Measurements from ENCODE around the gene MXD1. TPM values are rescaled to one million over a fixed set of nuclear protein-coding genes. Genes with fewer than 3 reads are reported as not detected.

Gene MXD1
- total RNA-seq, 4 donors from 2014 or later = 7.7 to 21.2 (median 11.5) TPM

GRCh38 chr2:69944756-69945155 lies 29.8 kb downstream of the MXD1 start:
- no peak overlapping the region for H3K27ac ChIP-seq (replicated peaks in 1 of 4)
- DNase-seq (ENCODE audit: extremely low spot score) = no peak
- peaks cover 0 to 9% (median 7%) of the 10 kb centered on the region in 4 donors for H3K4me1 ChIP-seq
- peaks cover 14 to 44% (median 31%) of the 10 kb centered on the region in 4 donors for H3K36me3 ChIP-seq
- 96% methylated on average over 7 of the region's 7 CpGs for WGBS
- no peak overlapping the region for H3K4me3 ChIP-seq
- no peaks in the 10 kb centered on the region for H3K9me3 ChIP-seq
- H3K27me3 ChIP-seq = peaks cover 0 to 8% (median 0%) of the 10 kb centered on the region in 4 donors
- TF ChIP-seq EP300 (IDR thresholded peaks at IDR 0.05) = no peak
- TF ChIP-seq, protein P1, sequence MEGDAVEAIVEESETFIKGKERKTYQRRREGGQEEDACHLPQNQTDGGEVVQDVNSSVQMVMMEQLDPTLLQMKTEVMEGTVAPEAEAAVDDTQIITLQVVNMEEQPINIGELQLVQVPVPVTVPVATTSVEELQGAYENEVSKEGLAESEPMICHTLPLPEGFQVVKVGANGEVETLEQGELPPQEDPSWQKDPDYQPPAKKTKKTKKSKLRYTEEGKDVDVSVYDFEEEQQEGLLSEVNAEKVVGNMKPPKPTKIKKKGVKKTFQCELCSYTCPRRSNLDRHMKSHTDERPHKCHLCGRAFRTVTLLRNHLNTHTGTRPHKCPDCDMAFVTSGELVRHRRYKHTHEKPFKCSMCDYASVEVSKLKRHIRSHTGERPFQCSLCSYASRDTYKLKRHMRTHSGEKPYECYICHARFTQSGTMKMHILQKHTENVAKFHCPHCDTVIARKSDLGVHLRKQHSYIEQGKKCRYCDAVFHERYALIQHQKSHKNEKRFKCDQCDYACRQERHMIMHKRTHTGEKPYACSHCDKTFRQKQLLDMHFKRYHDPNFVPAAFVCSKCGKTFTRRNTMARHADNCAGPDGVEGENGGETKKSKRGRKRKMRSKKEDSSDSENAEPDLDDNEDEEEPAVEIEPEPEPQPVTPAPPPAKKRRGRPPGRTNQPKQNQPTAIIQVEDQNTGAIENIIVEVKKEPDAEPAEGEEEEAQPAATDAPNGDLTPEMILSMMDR (IDR thresholded peaks at IDR 0.05) = no peak
- no peak for TF ChIP-seq POLR2A (IDR thresholded peaks at IDR 0.05; ENCODE audit: low read depth)
- no peak for TF ChIP-seq POLR2AphosphoS5 (IDR thresholded peaks at IDR 0.05)
- intact Hi-C loops (cut with DNase I) = no loop called here

GRCh38 chr2:69945441-69945840 lies 30.5 kb downstream of the MXD1 start:
- TF ChIP-seq EP300 (IDR thresholded peaks at IDR 0.05) (no peak), POLR2A (IDR thresholded peaks at IDR 0.05; ENCODE audit: low read depth) (no peak), POLR2AphosphoS5 (IDR thresholded peaks at IDR 0.05) (no peak)
- TF ChIP-seq, protein P1 (IDR thresholded peaks at IDR 0.05) = no peak
- Histone ChIP-seq H3K4me3 (no peak overlapping the region), H3K36me3 (peaks cover 9 to 37% (median 26%) of the 10 kb centered on the region in 4 donors), H3K27me3 (peaks cover 0 to 8% (median 0%) of the 10 kb centered on the region in 4 donors), H3K4me1 (peaks cover 0 to 9% (median 7%) of the 10 kb centered on the region in 4 donors), H3K27ac (replicated peaks in 1 of 4) (no peak overlapping the region), H3K9me3 (no peaks in the 10 kb centered on the region)
- intact Hi-C loops (cut with DNase I) = no loop called here
- DNase-seq (ENCODE audit: extremely low spot score) = no peak
- WGBS = 90% methylated on average over 8 of the region's 8 CpGs

GRCh38 chr2:69945941-69946340 lies 31.0 kb downstream of the MXD1 start:
- Histone ChIP-seq H3K36me3 (peaks cover 9 to 32% (median 22%) of the 10 kb centered on the region in 4 donors), H3K4me1 (peaks cover 0 to 9% (median 7%) of the 10 kb centered on the region in 4 donors), H3K27me3 (peaks cover 0 to 8% (median 0%) of the 10 kb centered on the region in 4 donors), H3K9me3 (no peaks in the 10 kb centered on the region), H3K27ac (replicated peaks in 1 of 4) (no peak overlapping the region), H3K4me3 (no peak overlapping the region)
- WGBS = 92% methylated on average over 8 of the region's 8 CpGs
- DNase-seq (ENCODE audit: extremely low spot score) = no peak
- no peak for TF ChIP-seq EP300 (IDR thresholded peaks at IDR 0.05)
- TF ChIP-seq, protein P1 (IDR thresholded peaks at IDR 0.05) = no peak
- no peak for TF ChIP-seq POLR2A (IDR thresholded peaks at IDR 0.05; ENCODE audit: low read depth)
- no peak for TF ChIP-seq POLR2AphosphoS5 (IDR thresholded peaks at IDR 0.05)
- intact Hi-C loops (cut with DNase I) = no loop called here

DNA sequence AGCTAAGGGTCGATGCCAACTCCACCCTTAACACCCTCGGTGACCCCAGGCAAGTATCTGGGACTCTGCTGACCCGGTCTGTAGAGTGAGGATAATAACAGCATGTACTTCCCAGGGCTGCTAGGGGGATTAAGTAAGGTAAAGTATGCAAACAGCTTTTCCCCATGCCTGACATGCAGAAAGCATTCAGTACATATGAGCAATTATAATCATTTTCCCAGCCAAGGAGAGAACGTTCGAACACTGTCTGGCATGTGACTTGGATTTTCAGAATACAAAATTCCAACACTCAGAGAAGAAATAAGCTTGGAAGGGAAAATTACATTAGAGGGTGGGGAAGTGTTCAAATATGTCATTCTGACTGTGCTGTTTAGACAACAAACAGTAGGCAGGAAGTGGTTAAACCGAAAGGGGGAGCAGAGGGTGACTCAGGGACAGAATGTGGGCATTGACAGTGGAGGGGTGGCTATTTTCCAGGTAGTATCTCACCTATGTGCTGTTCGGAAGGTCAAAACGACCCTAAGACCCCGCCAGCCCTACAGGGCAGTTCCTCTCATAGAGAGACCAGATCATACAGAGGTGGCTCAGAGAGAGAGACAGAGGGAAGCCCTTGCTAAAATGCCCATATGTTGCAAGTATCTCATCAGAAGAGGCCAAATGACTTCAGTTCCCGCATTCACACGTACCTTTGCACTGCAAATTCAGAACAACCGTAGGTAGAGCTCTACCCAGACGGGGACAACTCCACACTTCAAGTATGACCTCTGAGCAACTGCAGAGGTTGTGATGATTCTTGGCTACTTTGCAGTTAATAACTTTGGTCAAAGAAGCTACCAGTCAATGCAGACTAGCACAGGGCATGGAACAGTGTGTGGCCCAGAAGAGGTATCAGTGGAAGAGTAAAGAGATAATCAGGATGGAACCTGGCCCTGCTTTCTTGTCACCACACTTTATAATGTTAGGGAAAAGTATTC lies 31.7 kb downstream of the MXD1 start:
- H3K36me3 ChIP-seq = peaks cover 9 to 25% (median 19%) of the 10 kb centered on the region in 4 donors
- intact Hi-C loops (cut with DNase I) = no loop called here
- H3K9me3 ChIP-seq = no peaks in the 10 kb centered on the region
- peaks cover 0 to 9% (median 7%) of the 10 kb centered on the region in 4 donors for H3K4me1 ChIP-seq
- TF ChIP-seq POLR2A (IDR thresholded peaks at IDR 0.05; ENCODE audit: low read depth) = no peak
- TF ChIP-seq EP300 (IDR thresholded peaks at IDR 0.05) = no peak
- TF ChIP-seq, protein P1 (IDR thresholded peaks at IDR 0.05) = no peak
- no peak for TF ChIP-seq POLR2AphosphoS5 (IDR thresholded peaks at IDR 0.05)
- H3K27ac ChIP-seq (replicated peaks in 1 of 4) = no peak overlapping the region
- no peak for DNase-seq (ENCODE audit: extremely low spot score)
- no peak overlapping the region for H3K4me3 ChIP-seq
- peaks cover 0 to 8% (median 0%) of the 10 kb centered on the region in 4 donors for H3K27me3 ChIP-seq
- 68% methylated on average over 12 of the region's 13 CpGs for WGBS

Measured in esophagus muscularis mucosa (tissue), 4 donors.